H1 (cell line): Measurements from ENCODE around the gene INHBA. TPM values are rescaled to one million over a fixed set of nuclear protein-coding genes. Genes with fewer than 3 reads are reported as not detected.

ENCODE experiments used
- CTCF ChIA-PET: fragments of 300-600 bp; sonication (Branson Sonifier 250); formaldehyde crosslinking; loops from one replicate; lab custom pipeline; 2021; ENCODE audit not compliant: partially characterized antibody; lab: Charles Lee
- POLR2A ChIA-PET: fragments of 300-600 bp; sonication (Branson Sonifier 250); formaldehyde crosslinking; loops from one replicate; lab custom pipeline; 2021; ENCODE audit warnings: inconsistent platforms; ENCODE audit not compliant: partially characterized antibody; lab: Charles Lee
- DNase-seq, 2 experiments: peaks; one replicate each; pipeline versions ENCODE4 v3.0.0 to v3.0.0-alpha.2; 2010 to 2022; ENCODE audit warnings: low spot score in 2 of 2, low read depth in 1 of 2, mixed read lengths in 1 of 2
- FAIRE-seq: peaks from 2 replicates; lab custom pipeline; 2011; peaks lifted over from hg19 to GRCh38; lab: Jason Lieb, UNC
- H2AFZ ChIP-seq: 2 replicates; pipeline ENCODE4 v1.8.1; 2012; ENCODE audit warnings: low read length, inconsistent platforms
- H2AK5ac ChIP-seq: 2 replicates; pipeline ENCODE4 v1.6.1; 2013; ENCODE audit warnings: low read depth, low read length
- H2BK120ac ChIP-seq: replicated peaks from 2 replicates; pipeline ENCODE3; 2013; ENCODE audit warnings: low read depth, low read length, inconsistent platforms
- H2BK12ac ChIP-seq: 2 replicates; pipeline ENCODE4 v1.6.1; 2013; ENCODE audit warnings: low read depth, low read length
- H2BK15ac ChIP-seq: 2 replicates; pipeline ENCODE4 v1.6.1; 2013; ENCODE audit warnings: low read length
- H2BK20ac ChIP-seq: 2 replicates; pipeline ENCODE4 v1.6.1; 2013; ENCODE audit warnings: low read length
- H2BK5ac ChIP-seq: 2 replicates; pipeline ENCODE4 v1.6.1; 2013; ENCODE audit warnings: low read depth, low read length
- H3K14ac ChIP-seq: 2 replicates; pipeline ENCODE4 v1.6.1; 2013; ENCODE audit warnings: inconsistent platforms; ENCODE audit not compliant: insufficient read length
- H3K18ac ChIP-seq: 2 replicates; pipeline ENCODE4 v1.6.1; 2013; ENCODE audit warnings: low read length; ENCODE audit errors: extremely low read depth
- H3K23ac ChIP-seq: 2 replicates; pipeline ENCODE4 v1.6.1; 2013; ENCODE audit warnings: inconsistent platforms; ENCODE audit not compliant: insufficient read length
- H3K23me2 ChIP-seq: 2 replicates; pipeline ENCODE4 v1.6.1; 2013; ENCODE audit warnings: low read depth, low read length
- H3K27ac ChIP-seq: 2 replicates; pipeline ENCODE4 v1.6.1; 2011; ENCODE audit warnings: low read depth, low read length, inconsistent platforms
- H3K27me3 ChIP-seq, 4 experiments: replicated peaks in 1 of 4; 1 replicate in 1 of 4; 2 replicates in 3 of 4; pipeline versions ENCODE4 v1.6.1 to v1.8.1; 2011 to 2013; ENCODE audit warnings: low read length in 3 of 4, mild to moderate bottlenecking in 3 of 4, inconsistent platforms in 2 of 4, mixed read lengths in 2 of 4, moderate library complexity in 1 of 4; ENCODE audit not compliant: control insufficient read depth in 3 of 4, insufficient read depth in 3 of 4; ENCODE audit errors: extremely low read depth in 1 of 4
- H3K36me3 ChIP-seq, 4 experiments: 2 replicates each; pipeline versions ENCODE4 v1.6.1 to v1.8.1; 2011 to 2013; ENCODE audit warnings: mild to moderate bottlenecking in 4 of 4, low read length in 3 of 4, moderate library complexity in 2 of 4, control low read depth in 1 of 4, inconsistent platforms in 1 of 4; ENCODE audit not compliant: insufficient read depth in 4 of 4, control insufficient read depth in 2 of 4
- H3K4ac ChIP-seq: replicated peaks from 2 replicates; pipeline ENCODE3; 2013; ENCODE audit warnings: low read length, low read depth, mixed read lengths, inconsistent platforms; ENCODE audit not compliant: insufficient read length
- H3K4me1 ChIP-seq, 4 experiments: replicated peaks in 1 of 4; 1 replicate in 1 of 4; 2 replicates in 3 of 4; pipeline versions ENCODE4 v1.6.1 to v1.8.1; 2011 to 2013; ENCODE audit warnings: low read length in 3 of 4, inconsistent platforms in 2 of 4, mixed read lengths in 1 of 4; ENCODE audit not compliant: insufficient read depth in 4 of 4, control insufficient read depth in 3 of 4
- H3K4me2 ChIP-seq, 2 experiments: 2 replicates each; pipeline versions ENCODE4 v1.6.1 to v1.8.1; 2011 to 2013; ENCODE audit warnings: low read depth in 2 of 2, low read length in 2 of 2, control low read depth in 1 of 2, inconsistent platforms in 1 of 2, mild to moderate bottlenecking in 1 of 2; ENCODE audit not compliant: insufficient read depth in 1 of 2
- H3K4me3 ChIP-seq, 4 experiments: fragments of 200-600, 300-600 bp in 1 of 4; sonication (generic), shearing (Covaris generic), sonication (Bioruptor Twin) in 1 of 4; 2 replicates each; pipeline versions ENCODE4 v1.5.1 to v1.8.1; 2011 to 2016; ENCODE audit warnings: low read length in 4 of 4, low read depth in 3 of 4, control low read depth in 2 of 4, inconsistent platforms in 2 of 4, mild to moderate bottlenecking in 2 of 4, mixed read lengths in 1 of 4, moderate library complexity in 1 of 4; ENCODE audit not compliant: insufficient read depth in 2 of 4; ENCODE audit errors: extremely low read depth in 1 of 4
- H3K56ac ChIP-seq: replicated peaks from 2 replicates; pipeline ENCODE3; 2013; ENCODE audit warnings: low read depth, mild to moderate bottlenecking, mixed read lengths, low read length, inconsistent platforms; ENCODE audit not compliant: insufficient read length
- H3K79me1 ChIP-seq: 2 replicates; pipeline ENCODE4 v1.6.1; 2013; ENCODE audit warnings: low read depth, low read length, control low read depth
- H3K79me2 ChIP-seq, 2 experiments: 2 replicates each; pipeline versions ENCODE4 v1.6.1 to v1.8.1; 2012 to 2013; ENCODE audit warnings: low read length in 2 of 2, mild to moderate bottlenecking in 2 of 2, inconsistent platforms in 1 of 2; ENCODE audit not compliant: insufficient read depth in 2 of 2, control insufficient read depth in 1 of 2
- H3K9ac ChIP-seq, 4 experiments: replicated peaks in 1 of 4; 1 replicate in 1 of 4; 2 replicates in 3 of 4; pipeline versions ENCODE4 v1.6.1 to v1.8.1; 2011 to 2013; ENCODE audit warnings: low read depth in 3 of 4, low read length in 3 of 4, control low read depth in 2 of 4, mild to moderate bottlenecking in 2 of 4, moderate library complexity in 2 of 4, inconsistent platforms in 1 of 4; ENCODE audit errors: extremely low read depth in 1 of 4
- H3K9me3 ChIP-seq, 2 experiments: 2 replicates each; pipeline versions ENCODE4 v1.6.1 to v1.8.1; 2012 to 2013; ENCODE audit warnings: mild to moderate bottlenecking in 2 of 2, moderate library complexity in 2 of 2, control low read depth in 1 of 2, inconsistent platforms in 1 of 2, low read depth in 1 of 2, low read length in 1 of 2, mixed read lengths in 1 of 2; ENCODE audit not compliant: insufficient read depth in 2 of 2
- H4K20me1 ChIP-seq, 2 experiments: replicated peaks in 1 of 2; 2 replicates each; pipeline versions ENCODE3 to v1.8.1; 2011 to 2013; ENCODE audit warnings: inconsistent platforms in 2 of 2, low read length in 2 of 2, mild to moderate bottlenecking in 1 of 2; ENCODE audit not compliant: insufficient read depth in 2 of 2, control insufficient read depth in 1 of 2
- H4K5ac ChIP-seq: 2 replicates; pipeline ENCODE4 v1.6.1; 2013; ENCODE audit warnings: low read length, low read depth, mixed read lengths, inconsistent platforms; ENCODE audit not compliant: insufficient read length
- H4K8ac ChIP-seq: 2 replicates; pipeline ENCODE4 v1.8.0; 2013; ENCODE audit warnings: mild to moderate bottlenecking, moderate library complexity, low read length, inconsistent platforms; ENCODE audit not compliant: insufficient read depth; ENCODE audit errors: extremely low read depth
- H4K91ac ChIP-seq: replicated peaks from 2 replicates; pipeline ENCODE3; 2013; ENCODE audit warnings: low read length, mixed read lengths, inconsistent platforms; ENCODE audit not compliant: insufficient read length
- GTF2F1 ChIP-seq: IDR thresholded peaks from 2 replicates; pipeline ENCODE4 v1.6.1; 2012; ENCODE audit warnings: low read depth, low read length, improper control_type of control experiment, borderline replicate concordance
- PHF8 ChIP-seq: fragments of 200-600 bp; sonication (generic); conservative IDR thresholded peaks from 2 replicates; pipeline ENCODE4 v1.7.1; 2012; ENCODE audit warnings: low read depth, mild to moderate bottlenecking, inconsistent platforms, low read length, moderate library complexity
- POLR2A ChIP-seq, 2 experiments: IDR thresholded peaks; 1 replicate in 1 of 2; 2 replicates in 1 of 2; pipeline ENCODE4 v1.6.1; 2011; ENCODE audit warnings: low read depth in 2 of 2, low read length in 2 of 2, mild to moderate bottlenecking in 2 of 2; ENCODE audit errors: control extremely low read depth in 1 of 2
- SUZ12 ChIP-seq: fragments of 200-600 bp; sonication (generic); IDR thresholded peaks from 2 replicates; pipeline ENCODE4 v1.6.1; 2012; ENCODE audit warnings: mild to moderate bottlenecking, inconsistent platforms, low read length, moderate library complexity, mixed read lengths
- polyA plus RNA-seq, 7 experiments: library from polyadenylated mRNA; depleted of rRNA in 3 of 7; stranded (reverse) in 5 of 7; unstranded in 2 of 7; fragments of >200 nt in 5 of 7; fragments of 200-250 nt in 2 of 7; gene quantifications; 1 replicate in 5 of 7; 2 replicates in 1 of 7; 4 replicates in 1 of 7; pipeline versions ENCODE4 v1.2.1 to v1.2.3, GENCODE V29; 2011 to 2013; ENCODE audit warnings: missing spikeins in 2 of 7, mixed read lengths in 2 of 7
- total RNA-seq: library from RNA; stranded (reverse); fragmentation: NEBNext Ultra II Directional; extraction: Animal tissue kit (Norgen Biotek cat#: 25700); gene quantifications from 2 replicates; pipeline ENCODE4 v1.2.1, GENCODE V29; 2021

Gene INHBA
- total and polyA plus RNA-seq, 2 of the 8 experiments (the other 6 are each of a cell fraction or from before 2014, with no cell fraction given) = 1.1 to 2.7 TPM

- no peak overlapping the region for H4K8ac ChIP-seq
- no peak overlapping the region for H2BK5ac ChIP-seq
- H2BK120ac ChIP-seq = no peak overlapping the region
- no peaks in the 10 kb centered on the region for H3K27me3 ChIP-seq
- no peak overlapping the region for H3K23ac ChIP-seq
- H3K9ac ChIP-seq = no peak overlapping the region
- no peaks in the 10 kb centered on the region for H3K23me2 ChIP-seq
- no peak overlapping the region for H2BK12ac ChIP-seq
- no peak overlapping the region for H4K91ac ChIP-seq
- no peaks in the 10 kb centered on the region for H3K79me2 ChIP-seq
- no peak overlapping the region for H2AFZ ChIP-seq
- FAIRE-seq (no peak), DNase-seq (no peak)
- H3K4me2 ChIP-seq = no peak overlapping the region
- ChIA-PET CTCF (no interaction called here), POLR2A (no interaction called here)
- H3K56ac ChIP-seq = no peak overlapping the region
- peaks cover 7 to 9% of the 10 kb centered on the region in 2 experiments; a peak in 2 of 4 replicates for H3K9me3 ChIP-seq
- H3K18ac ChIP-seq = no peak overlapping the region
- no peaks in the 10 kb centered on the region for H3K36me3 ChIP-seq
- no peaks in the 10 kb centered on the region for H4K20me1 ChIP-seq
- no peak overlapping the region for H3K27ac ChIP-seq
- H2BK20ac ChIP-seq = no peak overlapping the region
- H3K4me3 ChIP-seq = no peak overlapping the region
- no peaks in the 10 kb centered on the region; the same call in 1 of the 2 replicates for H3K79me1 ChIP-seq
- no peak overlapping the region for H2AK5ac ChIP-seq
- no peak overlapping the region for H3K14ac ChIP-seq
- no peaks in the 10 kb centered on the region for H3K4me1 ChIP-seq
- no peak for TF ChIP-seq POLR2A (IDR thresholded peaks at IDR 0.05; ENCODE audit: control extremely low read depth in 1 of 2, low read depth in 2 of 2, low read length in 2 of 2)
- TF ChIP-seq PHF8 = no peak
- TF ChIP-seq GTF2F1 = no peak
- no peak for TF ChIP-seq SUZ12
- no peak overlapping the region for H4K5ac ChIP-seq
- no peak overlapping the region for H3K4ac ChIP-seq
- H2BK15ac ChIP-seq = no peak overlapping the region
Measured at GRCh38 chr7:41745451-41745850, 42.6 kb upstream of the INHBA start.
